A549 (cell line): ENCODE results near the gene WDR17. TPM values are rescaled to one million over a fixed set of nuclear protein-coding genes. Genes with fewer than 3 reads are reported as not detected.

ENCODE experiments used
- ATAC-seq, 2 experiments: fragments of 200-7000 bp in 1 of 2; fragments of >200 bp in 1 of 2; cut with Nextera tagmentation in 1 of 2; cut with Tn5 transposase in 1 of 2; 3 replicates each; pipeline versions ENCODE4 v1.8.0 to v1.9.1; 2018 to 2020; ENCODE audit warnings: mild to moderate bottlenecking in 1 of 2, moderate library complexity in 1 of 2
- CTCF ChIA-PET: fragments of 300-600 bp; sonication (Branson Sonifier 250); formaldehyde crosslinking; extraction: SDS; loops from one replicate; lab custom pipeline; 2021; ENCODE audit warnings: antibody characterized with exemption, inconsistent platforms; lab: Yijun Ruan, JAX
- POLR2A ChIA-PET: fragments of 350-600 bp; formaldehyde crosslinking; extraction: SDS; loops from one replicate; lab custom pipeline; 2021; ENCODE audit warnings: antibody characterized with exemption, inconsistent platforms; lab: Yijun Ruan, JAX
- DNase-seq, 2 experiments: peaks; one replicate each; pipeline versions ENCODE4 v3.0.0 to v3.0.0-alpha.2; 2011 to 2016; ENCODE audit warnings: low read depth in 1 of 2, low spot score in 1 of 2
- FAIRE-seq: peaks from 2 replicates; lab custom pipeline; 2011; peaks lifted over from hg19 to GRCh38; lab: Jason Lieb, UNC
- H3K27ac ChIP-seq, 2 experiments: fragments of >200 bp; sonication (Bioruptor Twin); formaldehyde crosslinking; 3 replicates each; pipeline ENCODE4 v1.5.1; 2016 to 2017
- H3K4me1 ChIP-seq: fragments of >200 bp; sonication (Bioruptor Twin); formaldehyde crosslinking; 3 replicates; pipeline ENCODE4 v1.6.1; 2016
- H3K4me2 ChIP-seq: fragments of >200 bp; sonication (Bioruptor Twin); formaldehyde crosslinking; 3 replicates; pipeline ENCODE4 v1.6.1; 2016
- H3K4me3 ChIP-seq: fragments of >200 bp; sonication (Bioruptor Twin); formaldehyde crosslinking; 3 replicates; pipeline ENCODE4 v1.5.1; 2016
- H3K9me3 ChIP-seq: fragments of >200 bp; sonication (Bioruptor Twin); formaldehyde crosslinking; 3 replicates; pipeline ENCODE4 v1.6.1; 2016
- BHLHE40 ChIP-seq: IDR thresholded peaks from 2 replicates; pipeline ENCODE4 v1.6.1; 2012; ENCODE audit warnings: low read depth, low read length, inconsistent platforms
- CBX2 ChIP-seq: fragments of 200-600 bp; sonication (generic); IDR thresholded peaks from 2 replicates; pipeline ENCODE4 v1.6.1; 2016; ENCODE audit warnings: low read depth, mild to moderate bottlenecking, borderline replicate concordance
- CHD4 ChIP-seq: fragments of 200-600 bp; sonication (generic); IDR thresholded peaks from 2 replicates; pipeline ENCODE4 v1.6.1; 2016; ENCODE audit warnings: antibody characterized with exemption, mild to moderate bottlenecking, borderline replicate concordance
- EHF ChIP-seq: fragments of 250-450 bp; sonication (Bioruptor Pico); IDR thresholded peaks from 2 replicates; pipeline ENCODE4 v1.5.0; 2020; ENCODE audit warnings: mild to moderate bottlenecking
- GATA3 ChIP-seq: IDR thresholded peaks from 2 replicates; pipeline ENCODE4 v1.6.1; 2012; ENCODE audit warnings: borderline replicate concordance
- HEYL ChIP-seq: fragments of 250-450 bp; sonication (Bioruptor Pico); IDR thresholded peaks from 2 replicates; pipeline ENCODE4 v1.8.0; 2021; ENCODE audit warnings: mild to moderate bottlenecking, moderate library complexity
- JUN ChIP-seq, 2 experiments: fragments of >200 bp; sonication (Bioruptor Twin); formaldehyde crosslinking; IDR thresholded peaks; 2 replicates in 1 of 2; 3 replicates in 1 of 2; pipeline ENCODE4 v1.6.1; 2016 to 2017
- JUNB ChIP-seq: fragments of >200 bp; sonication (Bioruptor Twin); formaldehyde crosslinking; IDR thresholded peaks from 2 replicates; pipeline ENCODE4 v1.6.1; 2016
- KDM1A ChIP-seq: fragments of 200-600 bp; sonication (generic); IDR thresholded peaks from 2 replicates; pipeline ENCODE4 v1.6.1; 2016; ENCODE audit warnings: low read depth, mild to moderate bottlenecking
- MAFK ChIP-seq: fragments of 450-650 bp; IDR thresholded peaks from 2 replicates; pipeline ENCODE4 v1.6.1; 2014; ENCODE audit not compliant: partially characterized antibody
- MYC ChIP-seq: IDR thresholded peaks from 2 replicates; pipeline ENCODE4 v1.6.1; 2012; ENCODE audit warnings: mild to moderate bottlenecking, inconsistent platforms, low read length, improper control_type of control experiment, borderline replicate concordance
- NFE2L2 ChIP-seq: fragments of 150-350 bp; conservative IDR thresholded peaks from 2 replicates; pipeline ENCODE4 v1.6.1; 2014; ENCODE audit warnings: low read length
- POLR2A ChIP-seq: IDR thresholded peaks from 2 replicates; pipeline ENCODE4 v1.6.1; 2012; ENCODE audit warnings: mild to moderate bottlenecking, low read length
- POLR2AphosphoS2 ChIP-seq: conservative IDR thresholded peaks from 2 replicates; pipeline ENCODE4 v1.6.1; 2012; ENCODE audit warnings: low read length, improper control_type of control experiment, inconsistent platforms
- RAD21 ChIP-seq, 2 experiments: fragments of >200 bp in 1 of 2; sonication (Bioruptor Twin) in 1 of 2; formaldehyde crosslinking in 1 of 2; IDR thresholded peaks in 1 of 2; conservative IDR thresholded peaks in 1 of 2; 2 replicates in 1 of 2; 3 replicates in 1 of 2; pipeline ENCODE4 v1.6.1; 2012 to 2018; ENCODE audit warnings: inconsistent platforms in 1 of 2
- RCOR1 ChIP-seq: fragments of 150-350 bp; IDR thresholded peaks from 2 replicates; pipeline ENCODE4 v1.6.1; 2014; ENCODE audit warnings: antibody characterized with exemption, low read length, low read depth
- RFX5 ChIP-seq: fragments of 450-650 bp; IDR thresholded peaks from 2 replicates; pipeline ENCODE4 v1.7.1; 2014; ENCODE audit warnings: antibody characterized with exemption, mild to moderate bottlenecking, moderate library complexity
- RNF2 ChIP-seq: fragments of 200-600 bp; sonication (generic); IDR thresholded peaks from 2 replicates; pipeline ENCODE4 v1.6.1; 2016; ENCODE audit warnings: low read depth, mild to moderate bottlenecking, antibody characterized with exemption, moderate library complexity, borderline replicate concordance
- SMC3 ChIP-seq: fragments of >200 bp; sonication (Bioruptor Twin); formaldehyde crosslinking; IDR thresholded peaks from 3 replicates; pipeline ENCODE4 v1.6.1; 2018; ENCODE audit warnings: inconsistent platforms
- TFCP2L1 ChIP-seq: fragments of 250-450 bp; sonication (Bioruptor Pico); IDR thresholded peaks from 2 replicates; pipeline ENCODE4 v1.5.0; 2021; ENCODE audit warnings: mild to moderate bottlenecking
- TP53 ChIP-seq: fragments of 250-450 bp; sonication (Bioruptor Pico); IDR thresholded peaks from 2 replicates; pipeline ENCODE4 v1.5.0; 2021; ENCODE audit warnings: mild to moderate bottlenecking, moderate library complexity
- ZC3H11A ChIP-seq: fragments of 450-650 bp; IDR thresholded peaks from 2 replicates; pipeline ENCODE4 v1.6.1; 2014; ENCODE audit warnings: antibody characterized with exemption, mild to moderate bottlenecking
- WGBS: methylation state at CpG from one replicate; pipeline ENCODE4 v1.1.6; 2017; ENCODE audit errors: missing lambda C conversion rate; 5-methylcytosine and 5-hydroxymethylcytosine counted together
- polyA plus RNA-seq, 4 experiments: library from polyadenylated mRNA; depleted of rRNA in 3 of 4; stranded (reverse); fragments of >200 nt; fragmentation: RNase III in 1 of 4; extraction: RNeasy Plus Mini Kit Qiagen cat#74134 plus additional on column Dnase treatment in 1 of 4; gene quantifications; 2 replicates in 3 of 4; 3 replicates in 1 of 4; pipeline ENCODE4 v1.2.3, GENCODE V29; 2011 to 2017
- TF ChIP-seq, protein P1 (sequence below): IDR thresholded peaks from 2 replicates; pipeline ENCODE4 v1.6.1; 2012; ENCODE audit warnings: low read depth, borderline replicate concordance
- TF ChIP-seq, protein P2 (sequence below): fragments of 150-350 bp; IDR thresholded peaks from 2 replicates; pipeline ENCODE4 v1.6.1; 2014; ENCODE audit warnings: low read depth, mild to moderate bottlenecking, low read length
- TF ChIP-seq, protein P3 (sequence below): fragments of 250-450 bp; sonication (Bioruptor Pico); IDR thresholded peaks from 2 replicates; pipeline ENCODE4 v1.5.0; 2021; ENCODE audit warnings: mild to moderate bottlenecking, moderate library complexity, borderline replicate concordance
- TF ChIP-seq, protein P4 (sequence below): fragments of 250-450 bp; sonication (Bioruptor Pico); IDR thresholded peaks from 2 replicates; pipeline ENCODE4 v1.5.0; 2020; ENCODE audit warnings: low read depth, mild to moderate bottlenecking, moderate library complexity
- TF ChIP-seq, protein P5 (sequence below): IDR thresholded peaks from 2 replicates; pipeline ENCODE4 v1.6.1; 2012

WDR17 gene
- polyA plus RNA-seq, 2 of the 4 experiments (the other 2 are of a cell fraction), result 2.1 to 7.5 TPM

DNA sequence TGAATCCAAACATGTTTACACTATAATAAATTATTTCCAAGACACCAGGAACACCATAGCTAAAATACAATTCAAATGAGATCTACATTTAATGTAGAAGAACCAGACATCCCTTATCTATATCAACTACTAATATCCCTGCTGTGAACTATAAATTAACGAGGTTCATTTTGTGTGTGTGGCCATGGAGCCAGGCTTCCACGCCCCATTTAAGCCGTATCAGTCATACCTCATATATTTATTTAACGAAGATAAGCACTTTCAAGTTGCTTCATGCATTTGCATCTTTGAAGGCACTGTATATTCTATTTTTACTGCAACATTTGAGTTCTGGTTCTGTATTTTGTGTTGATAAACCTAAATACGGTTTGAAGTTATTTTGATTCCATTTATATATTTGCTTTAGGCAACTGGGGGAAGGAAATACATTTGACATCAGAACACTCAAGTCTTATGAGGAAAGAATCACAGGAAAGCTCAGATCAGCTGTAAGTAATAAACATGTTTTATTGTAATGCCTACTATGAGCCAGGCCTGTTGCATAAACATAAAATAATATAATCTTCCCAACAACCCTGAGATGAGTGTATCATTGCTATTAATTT, 45.1 kb upstream of the WDR17 start (continued):
- no peak for TF ChIP-seq RCOR1
- TF ChIP-seq, protein P1, sequence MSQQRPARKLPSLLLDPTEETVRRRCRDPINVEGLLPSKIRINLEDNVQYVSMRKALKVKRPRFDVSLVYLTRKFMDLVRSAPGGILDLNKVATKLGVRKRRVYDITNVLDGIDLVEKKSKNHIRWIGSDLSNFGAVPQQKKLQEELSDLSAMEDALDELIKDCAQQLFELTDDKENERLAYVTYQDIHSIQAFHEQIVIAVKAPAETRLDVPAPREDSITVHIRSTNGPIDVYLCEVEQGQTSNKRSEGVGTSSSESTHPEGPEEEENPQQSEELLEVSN, result no peak

DNA sequence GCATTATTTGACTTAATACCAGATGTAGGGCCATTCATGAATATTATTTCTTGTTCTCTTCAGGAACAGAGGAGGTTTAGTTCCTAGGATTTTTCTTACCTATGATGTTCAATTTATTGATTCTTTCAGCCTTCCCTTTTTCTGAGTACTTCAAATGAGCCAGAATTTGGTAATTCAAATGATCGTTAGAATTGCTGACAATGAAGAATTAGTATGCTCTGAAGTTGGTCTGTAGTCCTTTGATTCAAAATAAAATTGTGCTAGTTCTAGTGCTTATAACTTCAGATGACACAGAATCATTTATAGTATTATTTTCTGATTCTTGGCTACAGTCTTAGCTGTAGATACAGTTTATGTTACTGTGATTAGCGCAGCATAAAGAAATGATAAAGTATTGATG, 35.2 kb upstream of the WDR17 start:
- no peak overlapping the region for H3K4me3 ChIP-seq
- no peak for FAIRE-seq
- no peak overlapping the region for H3K27ac ChIP-seq
- no peaks in the 10 kb centered on the region for H3K9me3 ChIP-seq
- POLR2A ChIA-PET, result no interaction called here
- no peak overlapping the region for H3K4me2 ChIP-seq
- H3K4me1 ChIP-seq, result no peaks in the 10 kb centered on the region
- WGBS, result 84% methylated on average over 2 of the region's 2 CpGs
- no peak for TF ChIP-seq GATA3
- no peak for TF ChIP-seq RAD21 (conservative IDR thresholded peaks at IDR 0.05 in 1 of 2, IDR thresholded peaks at IDR 0.05 in 1 of 2)
- no peak for TF ChIP-seq POLR2AphosphoS2
- TF ChIP-seq MYC, result no peak
- TF ChIP-seq MAFK, result peak; percentile 70
- TF ChIP-seq, protein P2, sequence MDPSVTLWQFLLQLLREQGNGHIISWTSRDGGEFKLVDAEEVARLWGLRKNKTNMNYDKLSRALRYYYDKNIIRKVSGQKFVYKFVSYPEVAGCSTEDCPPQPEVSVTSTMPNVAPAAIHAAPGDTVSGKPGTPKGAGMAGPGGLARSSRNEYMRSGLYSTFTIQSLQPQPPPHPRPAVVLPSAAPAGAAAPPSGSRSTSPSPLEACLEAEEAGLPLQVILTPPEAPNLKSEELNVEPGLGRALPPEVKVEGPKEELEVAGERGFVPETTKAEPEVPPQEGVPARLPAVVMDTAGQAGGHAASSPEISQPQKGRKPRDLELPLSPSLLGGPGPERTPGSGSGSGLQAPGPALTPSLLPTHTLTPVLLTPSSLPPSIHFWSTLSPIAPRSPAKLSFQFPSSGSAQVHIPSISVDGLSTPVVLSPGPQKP, result no peak
- TF ChIP-seq, protein P3, sequence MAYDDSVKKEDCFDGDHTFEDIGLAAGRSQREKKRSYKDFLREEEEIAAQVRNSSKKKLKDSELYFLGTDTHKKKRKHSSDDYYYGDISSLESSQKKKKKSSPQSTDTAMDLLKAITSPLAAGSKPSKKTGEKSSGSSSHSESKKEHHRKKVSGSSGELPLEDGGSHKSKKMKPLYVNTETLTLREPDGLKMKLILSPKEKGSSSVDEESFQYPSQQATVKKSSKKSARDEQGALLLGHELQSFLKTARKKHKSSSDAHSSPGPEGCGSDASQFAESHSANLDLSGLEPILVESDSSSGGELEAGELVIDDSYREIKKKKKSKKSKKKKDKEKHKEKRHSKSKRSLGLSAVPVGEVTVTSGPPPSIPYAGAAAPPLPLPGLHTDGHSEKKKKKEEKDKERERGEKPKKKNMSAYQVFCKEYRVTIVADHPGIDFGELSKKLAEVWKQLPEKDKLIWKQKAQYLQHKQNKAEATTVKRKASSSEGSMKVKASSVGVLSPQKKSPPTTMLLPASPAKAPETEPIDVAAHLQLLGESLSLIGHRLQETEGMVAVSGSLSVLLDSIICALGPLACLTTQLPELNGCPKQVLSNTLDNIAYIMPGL (CRISPR knock-in tag), result no peak
- CTCF ChIA-PET, result no interaction called here
- no peak for DNase-seq
- no peak for ATAC-seq

DNA sequence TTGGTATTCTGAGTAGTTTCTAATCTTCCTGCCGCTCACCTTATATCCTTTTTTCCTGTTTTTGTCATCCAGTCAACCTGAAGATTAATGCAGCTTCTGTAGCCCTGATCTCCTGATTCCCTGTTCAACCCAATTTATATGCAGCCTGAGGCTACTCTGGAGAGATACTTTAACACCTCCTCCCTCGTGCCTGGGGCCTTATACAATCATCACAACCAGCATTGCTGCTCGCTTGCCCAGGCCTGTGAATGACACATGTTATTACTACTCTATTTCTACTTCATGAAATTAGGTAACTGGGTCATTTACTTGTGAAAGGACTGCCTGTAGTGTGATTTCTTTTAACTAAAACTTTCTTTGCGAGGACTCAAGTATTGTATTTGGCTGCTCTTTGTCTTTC, 33.7 kb upstream of the WDR17 start:
- no peak overlapping the region for H3K4me3 ChIP-seq
- no peaks in the 10 kb centered on the region for H3K4me1 ChIP-seq
- no peak for DNase-seq
- no peaks in the 10 kb centered on the region for H3K9me3 ChIP-seq
- ATAC-seq, result no peak
- WGBS, result 50% methylated on average over 4 of the region's 4 CpGs
- TF ChIP-seq SMC3 (no peak), CHD4 (no peak), ZC3H11A (no peak), KDM1A (no peak), EHF (CRISPR knock-in tag) (no peak), CBX2 (no peak), TP53 (CRISPR knock-in tag) (no peak), JUNB (no peak), RNF2 (no peak), NFE2L2 (no peak), POLR2A (no peak), TFCP2L1 (CRISPR knock-in tag) (no peak), JUN (IDR thresholded peaks at IDR 0.05) (no peak), RFX5 (no peak), BHLHE40 (no peak), HEYL (CRISPR knock-in tag) (no peak), RAD21 (conservative IDR thresholded peaks at IDR 0.05 in 1 of 2, IDR thresholded peaks at IDR 0.05 in 1 of 2) (no peak)
- TF ChIP-seq, protein P4, sequence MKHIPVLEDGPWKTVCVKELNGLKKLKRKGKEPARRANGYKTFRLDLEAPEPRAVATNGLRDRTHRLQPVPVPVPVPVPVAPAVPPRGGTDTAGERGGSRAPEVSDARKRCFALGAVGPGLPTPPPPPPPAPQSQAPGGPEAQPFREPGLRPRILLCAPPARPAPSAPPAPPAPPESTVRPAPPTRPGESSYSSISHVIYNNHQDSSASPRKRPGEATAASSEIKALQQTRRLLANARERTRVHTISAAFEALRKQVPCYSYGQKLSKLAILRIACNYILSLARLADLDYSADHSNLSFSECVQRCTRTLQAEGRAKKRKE (CRISPR knock-in tag), result no peak
- TF ChIP-seq, protein P5, sequence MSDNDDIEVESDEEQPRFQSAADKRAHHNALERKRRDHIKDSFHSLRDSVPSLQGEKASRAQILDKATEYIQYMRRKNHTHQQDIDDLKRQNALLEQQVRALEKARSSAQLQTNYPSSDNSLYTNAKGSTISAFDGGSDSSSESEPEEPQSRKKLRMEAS, result no peak
- TF ChIP-seq, all 56 proteins: peak for 0
- no peak overlapping the region for H3K27ac ChIP-seq
- POLR2A ChIA-PET, result no interaction called here
- no peak for FAIRE-seq
- CTCF ChIA-PET, result interaction anchor here (0.6 to 1.4 kb wide), 3 partner anchors 9 to 20 kb away, joined by 3 read pairs; no protein-coding TSS in a partner anchor
- no peak overlapping the region for H3K4me2 ChIP-seq
